Stimulated activated CD4-positive, alpha-beta T cell treated with anti-CD3 and anti-CD28 coated beads, TNF-alpha, amount 100 ng/mL, for 48 hours (primary cell): Measurements from ENCODE around the gene ATG2B.
"Not testable (repeated sequence)": the region's sequence is repeated elsewhere in the genome, so short reads cannot be mapped to it uniquely, and the experiment has no call there.

Experiments used
- DNase-seq, 3 donors: peaks; one replicate each; pipeline ENCODE4 v3.0.0-alpha.2; 2020; ENCODE audit warnings: low read depth in 3 of 3

ATG2B gene

DNA sequence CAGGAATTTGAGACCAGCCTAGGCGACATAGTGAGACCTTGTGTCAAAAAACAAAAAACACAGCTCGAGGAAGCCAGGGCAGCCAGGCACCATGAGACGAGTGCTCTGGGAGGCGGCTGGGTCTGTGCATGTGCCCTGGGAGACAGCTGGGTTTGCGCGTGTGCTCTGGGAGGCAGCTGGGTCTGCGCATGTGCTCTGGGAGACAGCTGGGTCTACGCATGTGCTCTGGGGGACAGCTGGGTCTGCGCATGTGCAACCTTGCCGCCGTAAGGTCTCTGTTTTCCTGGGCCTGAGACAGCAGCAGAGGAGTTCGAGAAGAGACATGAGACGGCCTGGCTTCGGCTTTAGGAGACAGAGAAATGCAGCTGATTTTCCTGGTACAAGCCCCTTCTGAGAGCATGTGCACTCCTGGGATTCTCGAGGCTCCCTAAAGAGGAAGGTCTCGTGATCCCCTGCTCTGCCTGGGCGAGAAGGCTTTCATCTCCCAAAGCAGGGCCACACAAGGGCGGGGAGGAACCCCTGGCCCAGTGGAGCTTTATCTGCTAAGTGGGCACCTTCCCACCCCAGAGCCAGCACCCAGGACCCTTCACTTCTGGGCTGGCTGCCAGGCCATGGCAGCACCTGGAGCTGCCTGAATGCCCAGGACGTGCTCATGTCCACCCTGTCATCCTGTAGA, 110.7 kb downstream of the ATG2B start:
- DNase-seq = no peak

DNA sequence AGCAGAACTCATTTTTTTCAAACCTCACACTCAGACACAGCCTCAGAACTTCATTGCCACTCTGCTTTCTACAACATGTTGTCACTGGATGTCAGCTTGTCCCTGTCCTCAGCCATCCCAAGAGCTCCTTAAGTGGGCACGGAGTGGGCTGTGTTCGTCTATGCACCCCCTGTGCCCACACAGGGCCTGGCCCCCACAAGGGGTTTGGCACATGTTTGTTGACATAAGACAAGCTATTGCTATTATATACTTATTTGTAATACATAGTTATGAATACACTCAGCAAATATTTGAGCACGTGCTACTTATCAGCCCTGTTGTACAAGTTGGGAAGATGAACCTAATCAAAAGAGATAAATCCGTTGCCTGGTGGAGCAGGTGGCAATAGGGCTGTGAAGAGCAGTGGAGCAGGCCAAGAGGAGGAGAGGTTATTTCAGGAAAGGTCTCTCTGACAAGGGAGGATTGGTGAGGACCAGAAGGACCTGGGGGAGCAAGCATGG, 111.4 kb downstream of the ATG2B start:
- DNase-seq = no peak

DNA sequence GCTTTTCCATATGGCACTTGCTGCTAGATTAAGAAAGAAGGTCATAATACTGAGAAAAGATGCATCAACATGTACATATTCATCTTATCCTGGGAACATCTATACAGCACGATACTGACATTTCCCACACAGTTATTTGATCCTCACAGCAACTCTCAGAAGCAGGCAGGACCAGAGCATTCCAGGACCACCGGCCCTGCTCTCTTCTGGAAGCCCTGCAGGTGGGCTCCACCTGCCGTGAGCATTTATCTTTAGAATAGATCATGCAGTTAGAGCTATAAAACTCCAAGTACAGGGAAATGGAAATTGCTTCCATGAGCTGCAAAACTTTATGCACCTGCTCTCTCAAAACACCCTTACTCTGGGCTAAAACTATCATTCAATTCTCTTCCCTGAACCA, 112.7 kb downstream of the ATG2B start:
- DNase-seq = no peak

DNA sequence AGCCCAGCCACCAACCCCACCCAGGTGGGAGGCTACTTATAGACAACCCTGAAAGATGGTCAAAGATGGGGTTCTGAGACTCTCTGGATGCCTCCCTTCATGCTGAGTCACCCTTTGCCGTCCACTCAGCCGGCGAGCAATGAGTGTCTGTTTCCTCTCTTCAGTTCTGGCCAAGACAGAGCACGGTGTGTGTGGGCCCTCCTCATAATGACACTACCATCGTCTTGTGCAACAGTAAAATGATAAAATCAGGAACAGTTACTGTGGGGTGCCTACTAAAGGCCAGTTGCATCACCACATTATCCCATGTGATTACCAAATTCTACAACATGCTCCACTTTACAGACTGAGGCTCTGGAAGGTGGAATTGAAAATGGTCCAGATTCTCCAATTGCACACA, 114.1 kb downstream of the ATG2B start:
- DNase-seq = no peak

DNA sequence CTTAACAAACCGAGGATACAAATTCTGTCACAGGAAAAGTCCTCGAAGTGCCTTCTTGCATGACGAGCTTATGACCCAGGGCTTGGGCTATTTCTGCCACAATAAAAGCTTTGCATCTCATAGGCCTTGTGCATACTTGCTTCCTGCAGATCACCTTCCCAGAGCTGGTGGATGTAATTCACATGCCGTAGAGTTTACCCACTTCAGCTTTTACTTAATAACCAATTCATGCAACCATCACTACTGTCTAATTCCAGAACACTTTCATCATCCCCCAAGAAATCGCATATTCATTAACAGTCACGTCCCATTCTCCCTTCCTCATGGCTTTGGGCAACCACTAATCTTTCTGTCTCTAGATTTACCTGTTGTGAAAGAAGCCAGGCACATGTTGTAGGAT, 116.1 kb downstream of the ATG2B start:
- DNase-seq = no peak

DNA sequence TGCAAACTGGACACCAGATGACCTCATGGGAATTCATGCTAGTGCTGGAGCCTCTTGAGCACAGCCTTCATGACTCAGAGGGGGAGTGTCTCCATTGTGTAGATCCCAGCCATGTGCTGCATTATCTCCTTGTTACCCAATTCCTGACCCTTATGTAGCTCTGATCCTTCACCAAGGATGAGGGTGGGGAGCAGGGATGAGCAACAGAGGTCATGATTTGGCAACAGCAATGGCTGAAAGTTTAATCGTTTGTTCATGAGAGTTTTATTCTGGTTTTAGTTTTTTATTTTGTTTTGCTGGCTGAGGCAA, 116.6 kb downstream of the ATG2B start:
- no peak for DNase-seq

DNA sequence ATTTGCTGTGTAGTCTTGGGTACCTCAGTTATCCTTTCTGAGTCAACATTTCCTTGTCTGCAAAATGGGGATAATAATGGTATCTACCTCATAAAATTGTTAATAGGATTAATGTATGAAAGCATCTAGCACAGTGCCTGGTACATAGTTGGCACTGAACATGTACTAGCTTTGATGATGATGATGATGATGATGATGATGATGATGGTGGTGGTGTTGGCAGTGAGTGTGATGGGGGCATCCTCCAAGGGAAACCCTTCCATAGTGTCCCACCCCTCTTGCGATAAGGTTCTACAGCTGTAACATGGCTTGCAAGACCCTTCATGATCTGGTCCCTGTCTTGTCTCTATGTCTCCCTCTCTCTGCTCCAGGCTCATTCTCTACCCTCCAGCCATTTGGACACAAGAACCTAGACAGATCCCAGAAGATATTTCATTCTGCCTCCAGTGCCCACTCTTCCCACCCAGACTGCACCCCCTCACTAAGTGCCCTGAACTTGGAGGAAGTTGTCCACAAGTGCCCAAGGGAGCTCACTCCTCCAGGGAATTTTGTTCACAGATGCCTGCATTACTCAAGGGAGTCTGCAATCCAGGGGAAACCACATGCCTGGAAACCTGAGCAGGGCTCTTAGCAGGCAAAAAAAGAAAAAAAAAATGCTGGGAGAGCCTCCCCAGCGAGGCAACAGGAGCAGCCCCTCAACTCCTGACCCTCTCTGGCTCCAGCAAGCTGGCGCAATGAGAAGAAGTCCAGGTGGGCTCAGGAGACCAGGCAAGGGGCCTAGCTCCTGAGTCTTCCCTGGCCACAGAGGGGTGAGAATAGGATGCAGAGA, 117.2 kb downstream of the ATG2B start:
- no peak for DNase-seq

DNA sequence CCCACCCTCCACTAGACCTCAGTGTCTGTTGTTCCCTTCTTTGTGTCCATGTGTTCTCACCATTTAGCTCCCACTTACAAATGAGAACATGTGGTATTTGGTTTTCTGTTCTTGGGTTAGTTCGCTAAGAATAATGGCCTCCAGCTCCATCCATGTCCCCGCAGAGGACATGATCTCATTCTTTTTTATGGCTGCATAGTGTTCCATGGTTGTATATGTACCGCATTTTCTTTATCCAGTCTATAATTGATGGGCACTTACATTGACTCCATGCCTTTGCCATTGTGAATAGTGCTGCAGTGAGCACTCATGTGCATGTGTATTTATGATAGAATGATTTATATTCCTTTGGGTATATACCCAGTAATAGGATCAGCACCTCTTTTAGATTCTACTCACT, 118.1 kb downstream of the ATG2B start:
- not testable (repeated sequence) for DNase-seq

DNA sequence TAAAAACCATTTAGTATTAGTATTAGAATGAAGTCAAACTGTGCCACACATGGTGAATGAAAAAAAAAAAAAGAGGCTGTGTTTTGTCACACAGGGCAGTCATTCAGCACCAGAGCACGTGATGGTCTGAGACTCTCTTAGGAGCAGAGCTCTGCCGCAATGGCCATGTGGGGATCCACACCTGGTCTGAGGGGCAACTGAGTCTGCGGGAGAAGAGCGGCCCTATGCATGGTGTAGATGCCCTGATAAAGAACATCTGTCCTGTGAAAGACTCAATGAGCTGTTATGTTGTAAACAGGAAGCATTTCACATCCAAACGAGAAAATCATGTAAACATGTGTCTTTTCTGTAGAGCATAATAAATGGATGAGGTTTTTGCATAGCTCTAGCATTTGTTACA, 119.4 kb downstream of the ATG2B start:
- no peak for DNase-seq

DNA sequence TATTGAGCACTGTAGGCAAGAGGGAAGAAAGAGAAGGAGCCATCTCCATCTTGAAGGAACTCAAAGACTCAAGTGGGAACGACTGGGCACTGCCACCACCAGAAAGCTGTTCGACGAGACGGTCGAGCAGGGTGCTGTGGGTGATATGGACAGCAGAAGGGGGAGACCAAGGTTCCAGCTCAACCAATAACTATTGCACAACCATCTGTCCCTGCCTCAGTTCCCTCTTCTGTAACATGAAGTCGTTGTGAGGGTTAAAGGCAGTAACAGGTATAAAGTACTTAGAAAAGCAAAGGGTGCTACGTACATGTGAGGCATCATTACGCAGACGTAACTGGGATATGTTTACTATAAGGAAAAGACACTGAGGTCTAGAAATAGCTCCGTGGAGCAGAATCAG, 121.0 kb downstream of the ATG2B start:
- DNase-seq = no peak

DNA sequence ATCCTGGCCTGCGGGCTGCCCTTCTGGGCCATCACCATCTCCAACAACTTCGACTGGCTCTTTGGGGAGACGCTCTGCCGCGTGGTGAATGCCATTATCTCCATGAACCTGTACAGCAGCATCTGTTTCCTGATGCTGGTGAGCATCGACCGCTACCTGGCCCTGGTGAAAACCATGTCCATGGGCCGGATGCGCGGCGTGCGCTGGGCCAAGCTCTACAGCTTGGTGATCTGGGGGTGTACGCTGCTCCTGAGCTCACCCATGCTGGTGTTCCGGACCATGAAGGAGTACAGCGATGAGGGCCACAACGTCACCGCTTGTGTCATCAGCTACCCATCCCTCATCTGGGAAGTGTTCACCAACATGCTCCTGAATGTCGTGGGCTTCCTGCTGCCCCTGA, 122.5 kb downstream of the ATG2B start:
- no peak for DNase-seq

DNA sequence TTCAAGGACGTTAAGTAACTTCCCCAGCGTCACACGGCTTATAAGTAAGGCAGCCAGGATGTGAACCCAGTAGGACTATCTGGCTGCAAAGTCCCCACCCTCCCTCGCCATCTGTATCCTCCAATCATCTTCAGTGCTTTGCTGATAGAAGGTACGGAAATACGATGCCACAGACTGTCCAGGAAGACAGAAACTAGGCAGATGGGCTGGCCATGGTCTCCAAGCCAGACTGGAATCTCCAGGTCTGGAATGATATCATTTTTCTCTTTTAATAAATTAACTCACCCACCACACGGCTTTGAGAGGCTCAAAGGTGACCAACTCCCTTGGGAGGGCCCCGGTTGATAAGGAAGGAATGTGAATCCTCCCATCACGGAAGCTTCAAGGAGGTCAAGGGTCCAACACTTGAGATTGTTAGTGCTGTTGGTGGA, 123.4 kb downstream of the ATG2B start:
- DNase-seq = no peak

DNA sequence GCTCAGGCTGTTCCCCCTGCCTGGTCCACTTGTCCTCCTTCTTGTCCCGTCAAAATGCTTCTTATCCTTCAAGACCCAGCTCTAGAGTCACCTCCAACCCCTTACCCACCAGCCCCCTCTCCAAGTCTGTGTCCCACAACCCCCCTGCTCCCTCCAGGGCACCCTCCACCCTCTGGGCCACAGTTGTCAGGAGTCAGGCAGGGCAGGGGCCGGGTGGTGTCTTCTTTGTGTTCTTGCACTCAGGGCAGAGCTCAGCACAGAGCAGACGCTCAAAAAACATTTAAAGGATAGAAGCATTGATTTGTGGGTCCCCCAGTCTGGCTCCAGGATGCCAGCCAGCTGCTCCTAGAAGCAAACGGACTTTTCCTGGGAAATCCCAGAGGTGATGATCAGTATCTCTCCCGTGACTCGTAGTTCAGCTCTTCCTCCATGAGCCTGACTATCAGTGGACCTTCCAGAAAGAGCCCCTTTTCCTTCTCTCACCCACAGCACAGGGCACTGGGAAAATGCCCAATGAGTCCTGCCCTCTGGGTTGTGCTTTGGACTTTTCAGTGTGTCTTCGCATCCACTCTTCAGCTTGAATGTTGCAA, 124.4 kb downstream of the ATG2B start:
- DNase-seq = no peak

DNA sequence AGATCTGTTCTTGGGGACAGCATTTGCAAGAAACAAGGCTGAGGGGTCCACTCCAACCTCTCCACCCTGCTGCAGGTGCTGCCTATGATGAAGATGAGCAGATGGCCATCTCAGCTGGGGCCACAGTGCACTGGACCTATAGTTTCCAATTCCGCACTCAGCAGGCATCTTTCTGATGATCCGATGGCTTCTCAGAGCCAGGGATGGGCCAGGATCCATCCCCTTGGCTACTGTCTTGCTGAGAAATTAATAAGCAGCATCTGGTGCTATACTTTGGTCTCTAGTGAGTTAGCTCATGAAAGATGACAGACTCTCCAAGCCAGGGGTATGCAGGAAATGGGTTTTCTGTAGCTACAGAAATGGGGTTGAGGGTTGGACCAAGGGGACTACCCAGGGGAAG, 125.5 kb downstream of the ATG2B start:
- DNase-seq = no peak

DNA sequence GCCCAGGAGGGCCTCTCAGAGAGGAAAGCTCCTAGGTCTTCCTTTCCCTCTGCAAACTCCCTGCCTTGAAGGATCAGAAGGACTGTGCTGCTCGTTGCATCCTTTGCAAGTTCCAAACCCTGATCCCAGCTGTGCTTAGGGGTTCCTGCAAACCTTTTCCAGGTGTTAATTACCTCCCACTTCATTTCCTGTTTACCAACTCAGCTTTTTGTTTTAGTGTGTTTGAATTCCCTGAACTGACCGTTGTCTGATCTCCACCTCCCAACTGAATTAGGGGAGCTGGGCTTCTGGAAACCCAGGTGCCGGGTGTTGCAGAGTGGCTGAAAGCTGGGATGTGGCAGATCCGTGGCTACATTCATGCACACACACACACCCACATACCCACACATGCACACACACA, 127.7 kb downstream of the ATG2B start:
- DNase-seq = no peak

DNA sequence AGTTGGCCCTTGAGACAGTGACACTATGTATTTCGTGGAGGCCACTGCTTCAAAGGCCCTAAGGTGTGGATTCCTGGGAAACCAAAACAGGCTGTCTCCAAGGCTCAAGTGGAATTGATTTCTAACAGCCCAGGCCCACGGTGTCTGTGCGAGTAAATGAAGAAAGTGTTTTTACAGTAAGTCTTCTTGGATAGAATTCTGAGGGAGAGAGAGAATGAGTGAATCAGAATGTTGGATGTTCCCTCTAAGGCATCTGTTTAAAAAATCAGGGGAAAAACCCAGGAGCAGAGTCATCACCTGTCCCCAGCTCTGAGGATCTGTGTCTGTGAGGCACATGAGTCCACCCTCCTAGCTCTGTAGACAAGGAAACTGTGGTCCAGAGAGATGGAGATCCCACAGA, 129.5 kb downstream of the ATG2B start:
- DNase-seq = no peak

DNA sequence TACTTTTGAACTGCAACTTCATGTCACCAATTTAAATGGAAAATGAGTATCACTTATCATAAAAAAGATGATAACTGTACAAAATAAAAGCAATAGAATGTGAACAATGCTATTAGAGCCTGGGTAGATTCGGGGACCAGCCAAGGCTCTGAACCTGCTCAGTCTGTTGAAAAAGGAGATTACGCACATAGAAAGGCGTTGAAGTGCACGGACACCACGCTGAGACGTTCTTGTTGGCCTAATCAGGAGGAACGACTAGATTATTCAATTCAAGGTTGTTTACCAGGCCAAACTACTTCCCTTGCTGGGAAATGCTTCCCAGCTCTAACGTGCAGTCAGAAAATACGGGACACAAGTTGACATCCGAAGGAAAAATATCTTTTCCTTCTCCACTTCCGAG, 130.6 kb downstream of the ATG2B start:
- DNase-seq = no peak

DNA sequence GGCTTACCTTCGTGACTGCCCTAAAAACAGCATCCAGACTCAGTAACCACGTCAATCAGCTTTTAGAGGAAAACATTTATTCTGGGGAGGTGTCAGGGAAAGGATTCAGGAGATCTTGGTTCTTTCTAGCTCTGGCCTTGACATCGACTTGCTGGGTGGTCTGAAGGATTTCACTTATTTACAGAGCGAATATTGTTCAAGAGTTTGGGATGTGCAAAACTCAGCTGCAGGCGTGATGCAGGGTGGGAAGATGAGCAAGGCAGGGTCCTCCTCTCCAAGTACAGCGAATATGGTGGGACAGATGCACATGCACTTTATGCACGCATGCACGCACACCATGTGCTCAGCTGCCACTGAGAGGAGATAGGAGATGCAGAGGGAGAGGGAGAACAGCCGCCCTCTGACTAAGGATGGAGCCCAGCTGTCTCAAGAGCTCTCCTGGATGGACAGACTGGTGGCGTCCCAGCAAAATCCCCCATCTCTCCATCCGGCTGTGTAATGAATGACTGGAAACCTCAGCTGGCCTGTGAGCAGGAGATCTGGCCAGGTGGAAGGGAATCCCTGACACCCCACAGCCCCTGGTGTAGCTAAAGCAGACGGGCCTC, 131.5 kb downstream of the ATG2B start:
- no peak for DNase-seq

DNA sequence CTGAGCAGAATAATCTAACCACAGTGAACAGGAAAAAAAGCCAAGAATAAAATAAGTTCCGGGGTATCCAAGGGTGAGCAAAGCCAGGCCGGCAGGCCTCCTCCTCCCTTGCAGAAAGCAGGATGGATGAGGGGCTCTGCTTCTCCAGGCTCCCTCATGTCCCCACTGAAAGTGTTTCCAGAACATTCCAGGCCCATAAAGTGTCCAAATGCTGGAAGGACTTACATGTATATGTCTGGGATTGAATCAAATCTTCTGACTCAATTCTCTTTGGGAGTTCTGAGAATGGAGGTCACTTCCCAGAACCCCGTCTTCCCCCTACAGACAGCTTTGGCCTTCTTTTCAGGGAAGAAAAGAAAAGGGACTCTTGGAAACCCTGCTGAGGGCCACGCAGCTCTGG, 132.1 kb downstream of the ATG2B start:
- DNase-seq = no peak

DNA sequence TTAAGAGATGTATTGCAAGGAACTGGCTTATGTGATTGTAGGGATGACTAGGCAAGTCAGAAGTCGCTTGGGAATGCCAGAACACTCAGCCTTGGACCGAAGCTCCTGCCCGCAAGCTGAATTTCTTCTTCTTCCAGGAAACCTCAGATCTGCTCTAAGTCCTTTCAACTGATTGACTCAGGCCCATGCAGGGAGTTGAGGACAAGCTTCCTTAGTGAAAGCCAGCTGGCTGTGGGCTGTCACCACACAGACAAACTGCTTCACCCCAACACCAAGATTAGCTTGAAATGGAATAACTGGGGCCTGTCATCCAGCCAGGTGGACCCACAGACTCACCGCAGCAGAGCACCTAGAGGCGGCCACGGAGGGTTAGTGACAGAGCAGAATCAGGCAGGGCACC, 133.8 kb downstream of the ATG2B start:
- no peak for DNase-seq
